Gastroesophageal sphincter (tissue), 3 donors: Measurements from ENCODE around the gene YLPM1.

Experiments used
- POLR2A ChIP-seq, 2 donors: fragments of 450-650 bp; IDR thresholded peaks; one replicate each; pipeline ENCODE4 v1.6.1; 2017; ENCODE audit warnings: antibody characterized with exemption in 2 of 2, mild to moderate bottlenecking in 2 of 2, moderate library complexity in 1 of 2
- TF ChIP-seq, protein P1 (sequence below), 4 experiments: fragments of 200-600 bp in 2 of 4; fragments of 450-650 bp in 2 of 4; sonication (generic) in 1 of 4; IDR thresholded peaks; one replicate each; pipeline ENCODE4 v1.5.1; 2017 to 2019; ENCODE audit warnings: antibody characterized with exemption in 4 of 4, mild to moderate bottlenecking in 2 of 4, moderate library complexity in 2 of 4

DNA sequence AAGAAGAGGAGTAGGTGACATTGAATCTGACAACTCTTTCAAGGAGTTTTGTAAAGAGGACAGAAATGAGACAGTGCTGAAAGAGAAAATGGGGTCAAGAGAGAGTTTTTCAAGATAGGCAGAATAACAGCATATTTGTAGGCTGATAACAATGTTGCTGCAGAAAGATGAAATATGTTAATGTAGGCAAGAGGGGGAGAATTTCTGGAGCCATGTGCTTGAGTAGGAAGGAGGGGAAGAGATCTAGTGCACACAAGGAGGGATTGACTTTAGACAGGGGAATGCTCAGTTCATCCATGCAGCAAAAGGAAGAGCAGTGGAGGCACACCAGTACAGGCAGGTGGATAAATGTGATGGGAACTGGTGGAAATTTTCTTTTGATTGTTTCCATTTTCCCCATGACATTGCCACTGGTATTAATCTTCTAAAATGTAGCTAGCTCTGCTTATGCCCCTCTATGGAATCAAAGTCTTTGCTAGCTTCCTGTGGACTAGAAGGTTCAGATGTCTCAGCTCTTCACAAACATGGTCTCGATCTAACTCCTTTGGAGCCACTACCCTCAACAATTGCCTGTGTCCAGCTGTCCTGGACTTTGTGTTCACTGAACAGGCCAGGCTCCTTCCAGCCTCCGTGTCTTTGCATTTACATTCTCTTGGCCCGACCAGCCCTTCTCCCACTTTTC lies 103.7 kb downstream of the YLPM1 start:
- no peak for TF ChIP-seq POLR2A (IDR thresholded peaks at IDR 0.05)
- TF ChIP-seq, protein P1, sequence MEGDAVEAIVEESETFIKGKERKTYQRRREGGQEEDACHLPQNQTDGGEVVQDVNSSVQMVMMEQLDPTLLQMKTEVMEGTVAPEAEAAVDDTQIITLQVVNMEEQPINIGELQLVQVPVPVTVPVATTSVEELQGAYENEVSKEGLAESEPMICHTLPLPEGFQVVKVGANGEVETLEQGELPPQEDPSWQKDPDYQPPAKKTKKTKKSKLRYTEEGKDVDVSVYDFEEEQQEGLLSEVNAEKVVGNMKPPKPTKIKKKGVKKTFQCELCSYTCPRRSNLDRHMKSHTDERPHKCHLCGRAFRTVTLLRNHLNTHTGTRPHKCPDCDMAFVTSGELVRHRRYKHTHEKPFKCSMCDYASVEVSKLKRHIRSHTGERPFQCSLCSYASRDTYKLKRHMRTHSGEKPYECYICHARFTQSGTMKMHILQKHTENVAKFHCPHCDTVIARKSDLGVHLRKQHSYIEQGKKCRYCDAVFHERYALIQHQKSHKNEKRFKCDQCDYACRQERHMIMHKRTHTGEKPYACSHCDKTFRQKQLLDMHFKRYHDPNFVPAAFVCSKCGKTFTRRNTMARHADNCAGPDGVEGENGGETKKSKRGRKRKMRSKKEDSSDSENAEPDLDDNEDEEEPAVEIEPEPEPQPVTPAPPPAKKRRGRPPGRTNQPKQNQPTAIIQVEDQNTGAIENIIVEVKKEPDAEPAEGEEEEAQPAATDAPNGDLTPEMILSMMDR (IDR thresholded peaks at IDR 0.05), result no peak
